ENCODE results near the gene CCDC74B.
"Not testable (repeated sequence)": the region's sequence is repeated elsewhere in the genome, so short reads cannot be mapped to it uniquely, and the experiment has no call there.

Gene CCDC74B

DNA sequence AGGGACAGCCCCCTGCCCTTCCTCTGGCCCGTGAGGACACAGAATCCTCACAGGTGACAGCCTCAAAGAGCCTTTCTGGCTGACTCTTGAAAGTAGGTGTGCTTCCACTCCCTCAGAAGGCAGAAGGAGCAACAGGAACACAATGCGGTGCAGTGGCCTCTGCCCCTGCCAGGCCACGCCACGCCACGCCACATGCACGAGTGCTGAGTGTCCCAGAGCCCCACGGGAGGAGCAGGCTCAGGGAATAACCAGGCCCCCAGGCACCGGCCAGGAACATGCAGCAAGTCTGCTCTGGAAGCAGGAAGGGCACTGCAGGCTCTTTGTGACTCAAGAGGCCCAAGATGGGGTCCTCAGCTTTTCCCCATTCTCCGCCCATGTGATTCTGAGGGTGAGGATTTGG is 18.1 kb upstream of the CCDC74B start:
- Histone ChIP-seq H3K9ac (ENCODE audit: low read length) (no peak overlapping the region), H3K4me1 (ENCODE audit: insufficient read depth, low read length) (no peaks in the 10 kb centered on the region), H3K4me3 (ENCODE audit: low read depth in 1 of 2, low read length in 2 of 2) (no peak overlapping the region), H3K9me3 (ENCODE audit: low read length) (no peaks in the 10 kb centered on the region), H3K27me3 (ENCODE audit: control insufficient read depth in 1 of 2, insufficient read depth in 2 of 2, low read length in 2 of 2) (no peaks in the 10 kb centered on the region), H3K27ac (ENCODE audit: low read depth, low read length) (no peak overlapping the region), H3K36me3 (ENCODE audit: insufficient read depth, low read length) (peaks cover 26% of the 10 kb centered on the region)

DNA sequence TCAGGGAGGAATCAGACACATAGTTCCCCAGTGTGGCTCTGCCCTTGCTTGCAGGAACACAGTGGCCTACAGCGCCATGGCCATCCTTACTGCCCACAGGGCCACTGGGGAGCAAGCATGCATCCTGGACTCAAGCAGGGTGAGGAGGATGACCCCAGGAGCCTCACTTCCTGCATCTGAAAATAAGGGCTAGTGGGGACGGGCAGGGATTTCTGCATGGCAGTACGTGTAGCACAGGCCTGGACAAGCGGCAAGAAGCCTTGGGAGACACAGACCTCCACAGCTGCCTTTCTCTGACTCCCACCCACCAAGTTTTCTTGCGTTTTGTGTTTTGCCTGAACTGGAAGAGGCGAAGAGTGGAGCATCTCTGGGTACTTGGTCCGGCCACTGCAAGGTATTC is 17.6 kb upstream of the CCDC74B start:
- H3K36me3 ChIP-seq (ENCODE audit: insufficient read depth, low read length): peaks cover 26% of the 10 kb centered on the region
- not testable (repeated sequence) for H3K27ac ChIP-seq (ENCODE audit: low read depth, low read length); H3K9me3 ChIP-seq (ENCODE audit: low read length); H3K4me3 ChIP-seq (ENCODE audit: low read depth in 1 of 2, low read length in 2 of 2); H3K4me1 ChIP-seq (ENCODE audit: insufficient read depth, low read length); H3K27me3 ChIP-seq (ENCODE audit: control insufficient read depth in 1 of 2, insufficient read depth in 2 of 2, low read length in 2 of 2); H3K9ac ChIP-seq (ENCODE audit: low read length)

DNA sequence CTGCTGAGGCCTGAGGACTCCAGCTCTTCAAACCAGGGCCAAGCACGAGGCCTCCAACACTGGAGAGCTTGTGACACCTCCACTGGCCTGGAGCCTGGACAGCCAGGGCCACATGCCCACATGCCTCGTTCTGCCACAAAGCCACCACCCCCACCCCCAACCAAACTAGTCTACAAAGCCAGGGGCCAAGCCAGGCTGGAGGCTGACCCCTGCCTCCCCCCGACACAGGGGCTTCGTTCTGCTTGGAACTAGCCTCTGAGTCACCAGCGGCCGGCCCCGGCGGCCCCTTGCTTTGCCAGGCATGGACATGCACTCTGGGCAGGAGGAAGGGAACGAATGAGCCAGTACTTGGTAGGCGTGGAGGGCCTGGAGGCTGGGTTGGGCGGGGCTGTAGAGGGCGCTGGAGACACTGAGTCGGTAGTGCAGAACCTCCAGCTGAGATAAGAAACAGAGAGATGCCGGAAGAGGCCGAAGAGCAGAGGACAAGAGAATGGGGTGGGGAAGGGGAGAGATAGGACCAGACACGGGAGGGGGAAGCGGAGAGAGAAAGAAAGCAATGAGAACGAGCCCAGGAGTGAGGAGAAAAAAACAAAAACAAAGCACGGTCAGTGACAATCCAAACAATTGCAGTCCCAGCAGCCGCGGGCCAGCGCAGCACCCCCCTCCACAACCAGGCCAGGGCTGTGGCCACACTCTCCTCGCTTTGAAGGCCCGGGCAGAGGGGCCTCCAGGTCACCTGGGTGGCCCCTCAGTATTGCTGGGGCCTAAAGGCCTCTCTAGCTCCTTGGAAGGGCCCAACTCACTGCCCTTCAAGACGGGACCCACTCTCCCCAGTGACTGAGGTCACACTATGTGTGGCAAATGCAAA is 16.2 kb upstream of the CCDC74B start:
- H3K4me3 ChIP-seq (ENCODE audit: low read depth in 1 of 2, low read length in 2 of 2); H3K9me3 ChIP-seq (ENCODE audit: low read length); H3K27ac ChIP-seq (ENCODE audit: low read depth, low read length); H3K27me3 ChIP-seq (ENCODE audit: control insufficient read depth in 1 of 2, insufficient read depth in 2 of 2, low read length in 2 of 2); H3K4me1 ChIP-seq (ENCODE audit: insufficient read depth, low read length); H3K9ac ChIP-seq (ENCODE audit: low read length): not testable (repeated sequence)
- peaks cover 26% of the 10 kb centered on the region for H3K36me3 ChIP-seq (ENCODE audit: insufficient read depth, low read length)

DNA sequence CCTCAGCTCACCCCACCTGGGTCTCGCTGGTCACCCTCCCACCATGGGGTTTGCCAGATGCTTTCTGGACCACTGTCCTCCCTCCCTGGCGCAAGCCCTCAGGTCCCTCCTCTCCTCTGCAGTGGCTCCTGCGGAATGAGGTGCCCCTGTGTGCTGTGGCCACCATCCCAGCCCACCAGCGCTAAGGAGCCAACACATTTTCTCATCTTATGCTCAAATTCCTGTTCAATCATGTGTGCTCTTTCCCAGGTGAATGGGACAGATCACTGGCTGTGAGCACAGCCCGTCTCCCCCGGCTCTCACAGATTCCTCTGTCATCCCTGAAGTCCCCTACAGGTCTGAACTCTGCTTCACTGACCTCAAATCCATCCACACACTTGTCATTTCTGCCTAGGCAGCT is 15.2 kb upstream of the CCDC74B start:
- H3K36me3 ChIP-seq (ENCODE audit: insufficient read depth, low read length): peaks cover 21% of the 10 kb centered on the region
- H3K9me3 ChIP-seq (ENCODE audit: low read length): no peaks in the 10 kb centered on the region
- H3K4me3 ChIP-seq (ENCODE audit: low read depth in 1 of 2, low read length in 2 of 2): no peak overlapping the region
- H3K27ac ChIP-seq (ENCODE audit: low read depth, low read length): no peak overlapping the region
- H3K27me3 ChIP-seq (ENCODE audit: control insufficient read depth in 1 of 2, insufficient read depth in 2 of 2, low read length in 2 of 2): no peaks in the 10 kb centered on the region
- no peaks in the 10 kb centered on the region for H3K4me1 ChIP-seq (ENCODE audit: insufficient read depth, low read length)
- no peak overlapping the region for H3K9ac ChIP-seq (ENCODE audit: low read length)

DNA sequence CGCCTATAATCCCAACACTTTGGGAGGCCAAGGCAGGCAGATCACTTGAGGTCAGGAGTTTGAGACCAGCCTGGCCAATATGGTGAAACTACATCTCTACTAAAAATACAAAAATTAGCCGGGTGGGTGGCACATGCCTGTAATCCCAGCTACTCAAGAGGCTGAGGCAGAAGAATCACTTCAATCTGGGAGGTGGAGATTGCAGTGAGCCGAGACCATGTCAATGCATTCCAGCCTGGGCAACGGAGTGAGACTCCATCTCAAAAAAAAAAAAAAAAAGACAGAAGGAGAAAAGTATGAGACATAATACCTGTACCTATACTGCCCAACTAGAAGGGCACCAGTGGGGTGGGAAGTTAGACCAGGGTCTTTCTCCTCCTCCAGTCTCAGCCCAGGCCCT is 14.5 kb upstream of the CCDC74B start:
- H3K27ac ChIP-seq (ENCODE audit: low read depth, low read length); H3K4me1 ChIP-seq (ENCODE audit: insufficient read depth, low read length); H3K9me3 ChIP-seq (ENCODE audit: low read length); H3K4me3 ChIP-seq (ENCODE audit: low read depth in 1 of 2, low read length in 2 of 2); H3K9ac ChIP-seq (ENCODE audit: low read length); H3K27me3 ChIP-seq (ENCODE audit: control insufficient read depth in 1 of 2, insufficient read depth in 2 of 2, low read length in 2 of 2): not testable (repeated sequence)
- peaks cover 17% of the 10 kb centered on the region for H3K36me3 ChIP-seq (ENCODE audit: insufficient read depth, low read length)

DNA sequence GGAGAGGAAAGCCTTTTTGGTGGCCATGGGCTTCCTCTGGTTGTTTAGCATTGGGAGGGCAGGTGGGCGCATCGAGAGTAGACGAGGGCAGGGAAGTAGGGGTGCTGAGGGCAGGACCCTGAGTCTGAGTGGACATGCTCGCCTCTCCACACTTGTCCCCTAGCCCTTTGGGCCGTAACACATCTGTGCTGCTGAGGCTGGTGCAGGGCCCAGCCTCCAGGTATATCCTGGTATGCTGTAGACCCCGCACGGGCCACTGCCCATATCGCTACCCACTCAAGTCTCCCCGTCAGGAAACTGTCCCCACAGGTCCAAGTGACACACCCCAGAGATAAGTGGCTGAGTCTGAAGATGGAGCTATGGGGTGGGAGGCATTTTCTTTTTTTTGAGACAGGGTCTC is 13.7 kb upstream of the CCDC74B start:
- Histone ChIP-seq H3K27ac (ENCODE audit: low read depth, low read length) (no peak overlapping the region), H3K9me3 (ENCODE audit: low read length) (no peaks in the 10 kb centered on the region), H3K27me3 (ENCODE audit: control insufficient read depth in 1 of 2, insufficient read depth in 2 of 2, low read length in 2 of 2) (no peaks in the 10 kb centered on the region), H3K4me1 (ENCODE audit: insufficient read depth, low read length) (no peaks in the 10 kb centered on the region), H3K4me3 (ENCODE audit: low read depth in 1 of 2, low read length in 2 of 2) (no peak overlapping the region), H3K36me3 (ENCODE audit: insufficient read depth, low read length) (peaks cover 9% of the 10 kb centered on the region), H3K9ac (ENCODE audit: low read length) (no peak overlapping the region)

DNA sequence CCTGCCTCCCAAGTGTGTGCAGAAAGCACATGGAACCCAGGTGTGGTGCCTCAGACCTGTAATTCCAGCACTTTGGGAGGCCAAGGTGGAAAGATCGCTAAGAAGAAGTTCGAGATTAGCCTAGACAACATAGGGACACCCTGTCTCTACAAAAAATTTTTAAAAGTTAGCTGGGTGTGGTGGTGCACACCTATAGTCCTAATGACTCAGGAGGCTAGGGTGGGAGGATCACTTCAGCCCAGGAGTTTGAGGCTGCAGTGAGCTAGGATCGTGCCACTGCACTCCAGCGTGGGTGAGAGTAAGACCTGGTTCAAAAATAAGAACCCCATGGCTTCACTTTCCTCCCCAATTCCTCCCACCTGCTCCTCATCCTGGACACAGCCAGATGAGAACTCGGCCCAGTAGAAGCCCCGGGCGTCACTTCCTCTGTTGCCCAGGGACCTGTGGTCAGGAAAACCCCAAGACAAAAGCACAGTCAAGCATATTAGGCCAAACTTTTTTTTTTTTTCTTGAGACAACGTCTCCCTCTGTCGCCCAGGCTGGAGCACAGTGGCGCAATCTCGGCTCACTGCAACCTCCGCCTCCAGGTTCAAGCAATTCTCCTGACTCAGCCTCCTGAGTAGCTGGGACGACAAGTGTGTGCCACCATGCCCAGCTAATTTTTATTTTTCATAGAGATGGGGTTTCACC is 13.1 kb upstream of the CCDC74B start:
- not testable (repeated sequence) for H3K27ac ChIP-seq (ENCODE audit: low read depth, low read length); H3K4me1 ChIP-seq (ENCODE audit: insufficient read depth, low read length); H3K9ac ChIP-seq (ENCODE audit: low read length); H3K9me3 ChIP-seq (ENCODE audit: low read length); H3K27me3 ChIP-seq (ENCODE audit: control insufficient read depth in 1 of 2, insufficient read depth in 2 of 2, low read length in 2 of 2); H3K36me3 ChIP-seq (ENCODE audit: insufficient read depth, low read length); H3K4me3 ChIP-seq (ENCODE audit: low read depth in 1 of 2, low read length in 2 of 2)

DNA sequence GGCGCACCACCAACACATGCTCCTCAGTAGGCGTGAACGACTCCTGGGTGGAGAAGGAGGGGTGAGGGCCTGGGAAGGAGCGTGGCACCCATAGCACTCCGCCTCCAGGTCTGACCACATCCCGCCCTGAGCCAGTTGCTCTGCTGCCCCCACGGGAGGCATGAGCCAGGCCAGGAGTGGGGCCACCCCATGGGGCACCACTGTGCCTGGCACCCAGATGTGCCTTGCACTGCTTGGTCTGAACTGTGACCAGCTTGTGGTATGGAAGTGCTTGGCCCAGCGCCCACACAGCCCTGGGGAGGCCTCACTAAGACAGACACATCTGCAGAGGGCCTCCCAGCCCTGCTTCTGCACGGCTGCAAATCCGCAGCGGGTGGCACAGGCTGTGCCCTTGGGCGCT is 12.4 kb upstream of the CCDC74B start:
- not testable (repeated sequence) for H3K4me1 ChIP-seq (ENCODE audit: insufficient read depth, low read length); H3K27ac ChIP-seq (ENCODE audit: low read depth, low read length); H3K4me3 ChIP-seq (ENCODE audit: low read depth in 1 of 2, low read length in 2 of 2); H3K36me3 ChIP-seq (ENCODE audit: insufficient read depth, low read length); H3K27me3 ChIP-seq (ENCODE audit: control insufficient read depth in 1 of 2, insufficient read depth in 2 of 2, low read length in 2 of 2); H3K9me3 ChIP-seq (ENCODE audit: low read length); H3K9ac ChIP-seq (ENCODE audit: low read length)

DNA sequence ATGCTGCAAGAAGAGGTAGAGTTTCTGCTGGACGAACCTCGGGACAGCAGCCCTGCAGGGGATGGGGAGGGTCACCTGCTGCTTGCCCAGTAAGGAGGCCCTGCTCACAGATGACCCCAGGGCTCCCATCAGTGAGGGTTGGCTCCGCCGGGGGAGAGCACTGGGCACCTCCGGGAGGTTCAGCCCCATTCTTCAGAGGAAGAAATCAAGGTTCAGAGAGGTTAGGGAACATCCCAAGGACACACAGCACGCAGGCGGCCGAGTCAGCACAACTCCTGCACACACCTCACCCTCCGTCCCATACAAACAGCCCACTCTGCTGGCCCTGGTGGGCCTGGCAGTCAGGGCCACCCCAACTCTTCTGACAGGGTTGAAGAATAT is 11.7 kb upstream of the CCDC74B start:
- no peaks in the 10 kb centered on the region for H3K36me3 ChIP-seq (ENCODE audit: insufficient read depth, low read length)
- H3K9ac ChIP-seq (ENCODE audit: low read length): no peak overlapping the region
- no peaks in the 10 kb centered on the region for H3K9me3 ChIP-seq (ENCODE audit: low read length)
- no peaks in the 10 kb centered on the region for H3K27me3 ChIP-seq (ENCODE audit: control insufficient read depth in 1 of 2, insufficient read depth in 2 of 2, low read length in 2 of 2)
- H3K4me1 ChIP-seq (ENCODE audit: insufficient read depth, low read length): no peaks in the 10 kb centered on the region
- no peak overlapping the region for H3K27ac ChIP-seq (ENCODE audit: low read depth, low read length)
- no peak overlapping the region for H3K4me3 ChIP-seq (ENCODE audit: low read depth in 1 of 2, low read length in 2 of 2)

DNA sequence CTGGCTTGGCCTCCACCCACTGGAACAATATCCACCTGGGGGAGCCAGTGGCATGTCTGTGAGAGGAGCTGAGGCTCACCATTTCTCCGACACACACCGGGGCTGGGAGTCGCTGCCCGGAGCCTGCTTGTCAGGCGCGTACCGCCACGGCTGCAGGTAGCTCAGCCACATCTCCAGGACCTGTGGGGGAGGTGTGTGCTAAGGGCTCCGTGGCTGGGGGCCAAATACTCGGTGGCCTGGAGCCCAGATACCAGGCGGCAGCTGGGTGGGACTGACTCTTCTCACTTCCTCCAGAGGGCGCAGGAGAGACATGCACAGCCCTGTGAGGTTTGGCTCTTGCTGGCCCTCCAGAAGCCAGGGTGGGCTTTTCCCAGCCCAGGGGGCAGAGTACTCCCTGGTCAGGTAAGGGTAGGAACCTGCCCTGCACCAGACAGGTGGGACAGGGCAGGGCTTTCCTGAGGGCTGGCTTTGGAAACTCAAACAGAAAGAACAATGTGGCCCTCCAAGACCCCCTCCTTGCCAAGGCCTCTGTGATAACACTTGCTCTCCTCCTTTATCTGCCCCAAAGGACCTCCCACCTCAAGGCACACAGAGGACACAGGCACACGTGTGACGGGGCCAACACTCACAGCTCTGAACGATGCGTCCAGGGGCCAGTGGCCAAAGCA is 11.2 kb upstream of the CCDC74B start:
- H3K9me3 ChIP-seq (ENCODE audit: low read length); H3K9ac ChIP-seq (ENCODE audit: low read length); H3K27me3 ChIP-seq (ENCODE audit: control insufficient read depth in 1 of 2, insufficient read depth in 2 of 2, low read length in 2 of 2); H3K4me3 ChIP-seq (ENCODE audit: low read depth in 1 of 2, low read length in 2 of 2); H3K36me3 ChIP-seq (ENCODE audit: insufficient read depth, low read length); H3K4me1 ChIP-seq (ENCODE audit: insufficient read depth, low read length); H3K27ac ChIP-seq (ENCODE audit: low read depth, low read length): not testable (repeated sequence)

DNA sequence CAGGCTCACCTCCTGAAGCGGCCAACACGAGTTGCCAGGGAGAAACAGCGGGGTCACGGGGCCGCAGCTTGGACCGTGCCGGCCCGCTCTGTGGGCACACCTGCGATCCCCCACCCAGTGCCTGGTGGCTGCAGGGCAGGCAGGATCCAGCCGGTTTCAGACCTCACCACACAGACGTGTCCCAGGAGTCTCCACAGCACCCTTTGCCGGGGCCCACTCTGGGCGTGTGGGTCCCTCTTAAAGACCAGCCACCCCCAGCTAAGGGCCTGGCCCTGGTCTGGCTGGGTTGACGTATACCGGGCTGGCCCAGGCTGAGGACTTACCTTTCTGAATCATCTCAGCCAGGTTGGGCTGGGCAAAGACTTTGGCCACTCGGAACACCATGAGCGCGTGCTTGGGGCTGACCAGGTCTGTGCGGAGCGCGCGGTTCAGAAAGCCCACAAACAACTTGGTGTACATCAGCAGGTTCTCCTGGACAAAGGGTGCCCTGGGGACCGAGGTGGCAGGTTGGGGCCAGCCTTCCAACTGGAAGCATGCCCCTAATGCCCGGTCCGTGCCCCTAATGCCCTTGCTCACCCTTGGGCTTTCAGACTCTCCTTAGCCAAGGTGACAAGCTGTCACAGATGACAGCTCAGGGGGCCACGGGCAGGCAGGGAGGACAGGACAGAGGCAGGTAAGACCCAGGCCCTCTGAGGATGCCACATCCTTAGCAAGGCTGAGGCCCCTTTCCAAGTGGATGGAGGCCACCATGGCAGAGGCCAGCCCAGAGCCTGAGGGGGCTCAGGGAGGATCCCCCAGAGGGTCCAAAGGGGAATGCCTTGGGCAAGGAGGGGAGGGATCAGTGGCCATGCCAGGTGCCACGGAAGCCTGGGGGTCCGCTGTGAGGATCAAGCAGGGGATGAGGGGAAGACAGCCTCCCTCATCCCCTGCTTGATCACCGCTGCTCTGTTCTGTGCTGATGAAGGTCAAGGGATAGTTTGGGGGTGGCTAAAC is 10.2 kb upstream of the CCDC74B start:
- H3K27ac ChIP-seq (ENCODE audit: low read depth, low read length): no peak overlapping the region
- H3K36me3 ChIP-seq (ENCODE audit: insufficient read depth, low read length): no peaks in the 10 kb centered on the region
- H3K9me3 ChIP-seq (ENCODE audit: low read length): no peaks in the 10 kb centered on the region
- H3K4me1 ChIP-seq (ENCODE audit: insufficient read depth, low read length): no peaks in the 10 kb centered on the region
- H3K9ac ChIP-seq (ENCODE audit: low read length): no peak overlapping the region
- no peaks in the 10 kb centered on the region for H3K27me3 ChIP-seq (ENCODE audit: control insufficient read depth in 1 of 2, insufficient read depth in 2 of 2, low read length in 2 of 2)
- no peak overlapping the region for H3K4me3 ChIP-seq (ENCODE audit: low read depth in 1 of 2, low read length in 2 of 2)
